Measurements from ENCODE around the gene FGGY.
"Not testable (repeated sequence)": the region's sequence is repeated elsewhere in the genome, so short reads cannot be mapped to it uniquely, and the experiment has no call there.

The FGGY gene

GRCh38 chr1:59522925-59523505, 226.1 kb downstream of the FGGY start:
- no peak for DNase-seq

- DNase-seq = no peak
These were observed 227.0 kb downstream of the FGGY start for GRCh38 chr1:59523745-59524450.

GRCh38 chr1:59526240-59526639, 229.3 kb downstream of the FGGY start:
- DNase-seq = no peak

GRCh38 chr1:59528471-59528870, 231.6 kb downstream of the FGGY start:
- no peak for DNase-seq

- no peak for DNase-seq
These were observed 232.0 kb downstream of the FGGY start for GRCh38 chr1:59528900-59529299.

GRCh38 chr1:59530119-59530518, 233.2 kb downstream of the FGGY start:
- DNase-seq = no peak

GRCh38 chr1:59532102-59532501, 235.2 kb downstream of the FGGY start:
- no peak for DNase-seq

- not testable (repeated sequence) for DNase-seq
These were observed 241.6 kb downstream of the FGGY start for GRCh38 chr1:59538476-59538875.

- DNase-seq = no peak
These were observed 243.2 kb downstream of the FGGY start for GRCh38 chr1:59539961-59540681.

GRCh38 chr1:59541161-59541560, 244.3 kb downstream of the FGGY start:
- no peak for DNase-seq

GRCh38 chr1:59541891-59542290, 245.0 kb downstream of the FGGY start:
- no peak for DNase-seq

GRCh38 chr1:59543211-59543668, 246.3 kb downstream of the FGGY start:
- DNase-seq = no peak

GRCh38 chr1:59544615-59545293, 247.9 kb downstream of the FGGY start:
- DNase-seq = no peak

- DNase-seq = no peak
These were observed 248.9 kb downstream of the FGGY start for GRCh38 chr1:59545830-59546229.

- DNase-seq = no peak
These were observed 252.4 kb downstream of the FGGY start for GRCh38 chr1:59549066-59549837.

- DNase-seq = no peak
These were observed 253.0 kb downstream of the FGGY start for GRCh38 chr1:59549903-59550302.

- no peak for DNase-seq
These were observed 255.1 kb downstream of the FGGY start for GRCh38 chr1:59552007-59552406.

GRCh38 chr1:59553371-59553770, 256.5 kb downstream of the FGGY start:
- no peak for DNase-seq

- no peak for DNase-seq
These were observed 257.2 kb downstream of the FGGY start for GRCh38 chr1:59554011-59554663.

GRCh38 chr1:59554752-59555151, 257.9 kb downstream of the FGGY start:
- DNase-seq = no peak

- no peak for DNase-seq
These were observed 259.5 kb downstream of the FGGY start for GRCh38 chr1:59556398-59556797.
